H1 (cell line): Measurements from ENCODE around the gene C1GALT1C1L. TPM values are rescaled to one million over a fixed set of nuclear protein-coding genes. Genes with fewer than 3 reads are reported as not detected.

Experiments used
- CTCF ChIA-PET: fragments of 300-600 bp; sonication (Branson Sonifier 250); formaldehyde crosslinking; loops from one replicate; lab custom pipeline; 2021; ENCODE audit not compliant: partially characterized antibody; lab: Charles Lee
- POLR2A ChIA-PET: fragments of 300-600 bp; sonication (Branson Sonifier 250); formaldehyde crosslinking; loops from one replicate; lab custom pipeline; 2021; ENCODE audit warnings: inconsistent platforms; ENCODE audit not compliant: partially characterized antibody; lab: Charles Lee
- DNase-seq, 2 experiments: peaks; one replicate each; pipeline versions ENCODE4 v3.0.0 to v3.0.0-alpha.2; 2010 to 2022; ENCODE audit warnings: low spot score in 2 of 2, low read depth in 1 of 2, mixed read lengths in 1 of 2
- FAIRE-seq: peaks from 2 replicates; lab custom pipeline; 2011; peaks lifted over from hg19 to GRCh38; lab: Jason Lieb, UNC
- H2AFZ ChIP-seq: 2 replicates; pipeline ENCODE4 v1.8.1; 2012; ENCODE audit warnings: low read length, inconsistent platforms
- H2AK5ac ChIP-seq: 2 replicates; pipeline ENCODE4 v1.6.1; 2013; ENCODE audit warnings: low read depth, low read length
- H2BK120ac ChIP-seq: replicated peaks from 2 replicates; pipeline ENCODE3; 2013; ENCODE audit warnings: low read depth, low read length, inconsistent platforms
- H2BK12ac ChIP-seq: 2 replicates; pipeline ENCODE4 v1.6.1; 2013; ENCODE audit warnings: low read depth, low read length
- H2BK15ac ChIP-seq: 2 replicates; pipeline ENCODE4 v1.6.1; 2013; ENCODE audit warnings: low read length
- H2BK20ac ChIP-seq: 2 replicates; pipeline ENCODE4 v1.6.1; 2013; ENCODE audit warnings: low read length
- H2BK5ac ChIP-seq: 2 replicates; pipeline ENCODE4 v1.6.1; 2013; ENCODE audit warnings: low read depth, low read length
- H3K14ac ChIP-seq: 2 replicates; pipeline ENCODE4 v1.6.1; 2013; ENCODE audit warnings: inconsistent platforms; ENCODE audit not compliant: insufficient read length
- H3K18ac ChIP-seq: 2 replicates; pipeline ENCODE4 v1.6.1; 2013; ENCODE audit warnings: low read length; ENCODE audit errors: extremely low read depth
- H3K23ac ChIP-seq: 2 replicates; pipeline ENCODE4 v1.6.1; 2013; ENCODE audit warnings: inconsistent platforms; ENCODE audit not compliant: insufficient read length
- H3K23me2 ChIP-seq: 2 replicates; pipeline ENCODE4 v1.6.1; 2013; ENCODE audit warnings: low read depth, low read length
- H3K27ac ChIP-seq: 2 replicates; pipeline ENCODE4 v1.6.1; 2011; ENCODE audit warnings: low read depth, low read length, inconsistent platforms
- H3K27me3 ChIP-seq, 4 experiments: replicated peaks in 1 of 4; 1 replicate in 1 of 4; 2 replicates in 3 of 4; pipeline versions ENCODE4 v1.6.1 to v1.8.1; 2011 to 2013; ENCODE audit warnings: low read length in 3 of 4, mild to moderate bottlenecking in 3 of 4, inconsistent platforms in 2 of 4, mixed read lengths in 2 of 4, moderate library complexity in 1 of 4; ENCODE audit not compliant: control insufficient read depth in 3 of 4, insufficient read depth in 3 of 4; ENCODE audit errors: extremely low read depth in 1 of 4
- H3K36me3 ChIP-seq, 4 experiments: 2 replicates each; pipeline versions ENCODE4 v1.6.1 to v1.8.1; 2011 to 2013; ENCODE audit warnings: mild to moderate bottlenecking in 4 of 4, low read length in 3 of 4, moderate library complexity in 2 of 4, control low read depth in 1 of 4, inconsistent platforms in 1 of 4; ENCODE audit not compliant: insufficient read depth in 4 of 4, control insufficient read depth in 2 of 4
- H3K4ac ChIP-seq: replicated peaks from 2 replicates; pipeline ENCODE3; 2013; ENCODE audit warnings: low read length, low read depth, mixed read lengths, inconsistent platforms; ENCODE audit not compliant: insufficient read length
- H3K4me1 ChIP-seq, 4 experiments: replicated peaks in 1 of 4; 1 replicate in 1 of 4; 2 replicates in 3 of 4; pipeline versions ENCODE4 v1.6.1 to v1.8.1; 2011 to 2013; ENCODE audit warnings: low read length in 3 of 4, inconsistent platforms in 2 of 4, mixed read lengths in 1 of 4; ENCODE audit not compliant: insufficient read depth in 4 of 4, control insufficient read depth in 3 of 4
- H3K4me2 ChIP-seq, 2 experiments: 2 replicates each; pipeline versions ENCODE4 v1.6.1 to v1.8.1; 2011 to 2013; ENCODE audit warnings: low read depth in 2 of 2, low read length in 2 of 2, control low read depth in 1 of 2, inconsistent platforms in 1 of 2, mild to moderate bottlenecking in 1 of 2; ENCODE audit not compliant: insufficient read depth in 1 of 2
- H3K4me3 ChIP-seq, 4 experiments: fragments of 200-600, 300-600 bp in 1 of 4; sonication (generic), shearing (Covaris generic), sonication (Bioruptor Twin) in 1 of 4; 2 replicates each; pipeline versions ENCODE4 v1.5.1 to v1.8.1; 2011 to 2016; ENCODE audit warnings: low read length in 4 of 4, low read depth in 3 of 4, control low read depth in 2 of 4, inconsistent platforms in 2 of 4, mild to moderate bottlenecking in 2 of 4, mixed read lengths in 1 of 4, moderate library complexity in 1 of 4; ENCODE audit not compliant: insufficient read depth in 2 of 4; ENCODE audit errors: extremely low read depth in 1 of 4
- H3K56ac ChIP-seq: replicated peaks from 2 replicates; pipeline ENCODE3; 2013; ENCODE audit warnings: low read depth, mild to moderate bottlenecking, mixed read lengths, low read length, inconsistent platforms; ENCODE audit not compliant: insufficient read length
- H3K79me1 ChIP-seq: 2 replicates; pipeline ENCODE4 v1.6.1; 2013; ENCODE audit warnings: low read depth, low read length, control low read depth
- H3K79me2 ChIP-seq, 2 experiments: 2 replicates each; pipeline versions ENCODE4 v1.6.1 to v1.8.1; 2012 to 2013; ENCODE audit warnings: low read length in 2 of 2, mild to moderate bottlenecking in 2 of 2, inconsistent platforms in 1 of 2; ENCODE audit not compliant: insufficient read depth in 2 of 2, control insufficient read depth in 1 of 2
- H3K9ac ChIP-seq, 4 experiments: replicated peaks in 1 of 4; 1 replicate in 1 of 4; 2 replicates in 3 of 4; pipeline versions ENCODE4 v1.6.1 to v1.8.1; 2011 to 2013; ENCODE audit warnings: low read depth in 3 of 4, low read length in 3 of 4, control low read depth in 2 of 4, mild to moderate bottlenecking in 2 of 4, moderate library complexity in 2 of 4, inconsistent platforms in 1 of 4; ENCODE audit errors: extremely low read depth in 1 of 4
- H3K9me3 ChIP-seq, 2 experiments: 2 replicates each; pipeline versions ENCODE4 v1.6.1 to v1.8.1; 2012 to 2013; ENCODE audit warnings: mild to moderate bottlenecking in 2 of 2, moderate library complexity in 2 of 2, control low read depth in 1 of 2, inconsistent platforms in 1 of 2, low read depth in 1 of 2, low read length in 1 of 2, mixed read lengths in 1 of 2; ENCODE audit not compliant: insufficient read depth in 2 of 2
- H4K20me1 ChIP-seq, 2 experiments: replicated peaks in 1 of 2; 2 replicates each; pipeline versions ENCODE3 to v1.8.1; 2011 to 2013; ENCODE audit warnings: inconsistent platforms in 2 of 2, low read length in 2 of 2, mild to moderate bottlenecking in 1 of 2; ENCODE audit not compliant: insufficient read depth in 2 of 2, control insufficient read depth in 1 of 2
- H4K5ac ChIP-seq: 2 replicates; pipeline ENCODE4 v1.6.1; 2013; ENCODE audit warnings: low read length, low read depth, mixed read lengths, inconsistent platforms; ENCODE audit not compliant: insufficient read length
- H4K8ac ChIP-seq: 2 replicates; pipeline ENCODE4 v1.8.0; 2013; ENCODE audit warnings: mild to moderate bottlenecking, moderate library complexity, low read length, inconsistent platforms; ENCODE audit not compliant: insufficient read depth; ENCODE audit errors: extremely low read depth
- H4K91ac ChIP-seq: replicated peaks from 2 replicates; pipeline ENCODE3; 2013; ENCODE audit warnings: low read length, mixed read lengths, inconsistent platforms; ENCODE audit not compliant: insufficient read length
- BCL11A ChIP-seq, 2 experiments: IDR thresholded peaks; one replicate each; pipeline ENCODE4 v1.6.1; 2011; ENCODE audit warnings: low read depth in 2 of 2, low read length in 2 of 2, mild to moderate bottlenecking in 2 of 2
- EGR1 ChIP-seq: IDR thresholded peaks from 2 replicates; pipeline ENCODE4 v1.6.1; 2011; ENCODE audit warnings: low read depth, low read length, borderline replicate concordance
- FOSL1 ChIP-seq: IDR thresholded peaks from 2 replicates; pipeline ENCODE4 v1.6.1; 2011; ENCODE audit warnings: mild to moderate bottlenecking, low read depth, low read length, moderate library complexity; ENCODE audit not compliant: insufficient read depth
- NRF1 ChIP-seq: IDR thresholded peaks from 2 replicates; pipeline ENCODE4 v1.6.1; 2011; ENCODE audit warnings: mild to moderate bottlenecking, low read depth, low read length, improper control_type of control experiment
- POU5F1 ChIP-seq: IDR thresholded peaks from 2 replicates; pipeline ENCODE4 v1.6.1; 2011; ENCODE audit warnings: low read depth, mild to moderate bottlenecking, low read length, moderate library complexity
- SIX5 ChIP-seq: IDR thresholded peaks from 2 replicates; pipeline ENCODE4 v1.6.1; 2011; ENCODE audit warnings: mild to moderate bottlenecking, low read depth, low read length
- ZNF274 ChIP-seq: IDR thresholded peaks from 2 replicates; pipeline ENCODE4 v1.7.0; 2012; ENCODE audit warnings: low read length, borderline replicate concordance; ENCODE audit errors: extremely low read depth
- WGBS, 2 experiments: shearing (Covaris generic) in 1 of 2; methylation state at CpG; one replicate each; pipeline versions ENCODE4 v1.1.6 to v1.1.7; 2013 to 2015; ENCODE audit warnings: low lambda C conversion rate in 2 of 2, mixed read lengths in 2 of 2, inconsistent platforms in 1 of 2, low coverage in 1 of 2, missing lambda C conversion rate in 1 of 2; ENCODE audit not compliant: insufficient replicate concordance in 2 of 2, insufficient coverage in 1 of 2, insufficient read length in 1 of 2; ENCODE audit errors: extremely low coverage in 1 of 2, missing lambda C conversion rate in 1 of 2; 5-methylcytosine and 5-hydroxymethylcytosine counted together
- polyA plus RNA-seq, 7 experiments: library from polyadenylated mRNA; depleted of rRNA in 3 of 7; stranded (reverse) in 5 of 7; unstranded in 2 of 7; fragments of >200 nt in 5 of 7; fragments of 200-250 nt in 2 of 7; gene quantifications; 1 replicate in 5 of 7; 2 replicates in 1 of 7; 4 replicates in 1 of 7; pipeline versions ENCODE4 v1.2.1 to v1.2.3, GENCODE V29; 2011 to 2013; ENCODE audit warnings: missing spikeins in 2 of 7, mixed read lengths in 2 of 7
- total RNA-seq: library from RNA; stranded (reverse); fragmentation: NEBNext Ultra II Directional; extraction: Animal tissue kit (Norgen Biotek cat#: 25700); gene quantifications from 2 replicates; pipeline ENCODE4 v1.2.1, GENCODE V29; 2021

The C1GALT1C1L gene
- total and polyA plus RNA-seq, 2 of the 8 experiments (the other 6 are each of a cell fraction or from before 2014, with no cell fraction given): 0.12 TPM; not detected in 1

DNA sequence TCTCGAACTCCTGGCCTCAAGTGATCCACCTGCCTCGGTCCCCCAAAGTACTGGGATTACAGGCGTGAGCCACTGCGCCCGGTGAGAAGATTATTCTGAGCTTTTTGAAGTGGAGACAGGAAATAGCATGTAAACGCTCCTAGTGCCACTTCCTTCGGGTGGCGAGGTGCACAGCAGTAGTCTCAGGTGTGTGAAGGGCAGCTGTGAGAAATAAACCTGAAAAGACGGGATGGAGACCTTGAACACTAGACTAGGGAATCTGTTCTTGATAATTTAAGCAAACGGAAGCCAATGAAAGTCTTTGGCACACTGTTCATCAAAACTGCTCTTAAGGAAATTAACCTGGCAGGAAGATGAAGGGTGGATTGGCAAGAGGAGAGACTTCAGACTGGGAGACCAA lies 39.6 kb downstream of the C1GALT1C1L start:
- POLR2A ChIA-PET: no interaction called here
- Histone ChIP-seq H4K5ac (no peak overlapping the region), H3K23me2 (peaks cover 12% of the 10 kb centered on the region), H2BK20ac (no peak overlapping the region), H2BK120ac (no peak overlapping the region), H2BK12ac (no peak overlapping the region), H3K9ac (no peak overlapping the region), H4K91ac (peak overlapping the region; percentile 85), H3K4ac (no peak overlapping the region), H3K56ac (no peak overlapping the region), H3K4me3 (peak overlapping the region; percentile 65 to 88 (median 76)), H3K36me3 (no peaks in the 10 kb centered on the region), H4K20me1 (no peaks in the 10 kb centered on the region), H3K27me3 (peaks cover 0 to 9% (median 6%) of the 10 kb centered on the region in 4 experiments; a peak in 5 of 7 replicates), H2AK5ac (no peak overlapping the region), H2AFZ (peak overlapping the region; percentile 100), H2BK5ac (peak overlapping the region; percentile 12; the same call in 1 of the 2 replicates), H3K9me3 (0 out of 4 replicates have a peak, but pooled peaks cover 0 to 2% of the 10 kb centered on the region in 2 experiments), H3K18ac (peak overlapping the region; percentile 85; the same call in 1 of the 2 replicates), H3K23ac (no peak overlapping the region), H3K79me1 (no peaks in the 10 kb centered on the region), H3K79me2 (no peaks in the 10 kb centered on the region), H3K14ac (no peak overlapping the region), H2BK15ac (no peak overlapping the region), H3K4me2 (peak overlapping the region; percentile 81 to 99), H3K4me1 (peaks cover 0 to 13% (median under 1%) of the 10 kb centered on the region in 4 experiments; a peak in 4 of 7 replicates), H3K27ac (no peak overlapping the region), H4K8ac (no peak overlapping the region; the same call in 1 of the 2 replicates)
- DNase-seq: no peak
- CTCF ChIA-PET: interaction anchor here (0.6 to 3.0 kb wide), 4 partner anchors 10 to 998 kb away, joined by 3 to 11 read pairs (median 4); no protein-coding TSS in a partner anchor
- FAIRE-seq: no peak
- 62% methylated on average over 10 of the region's 10 CpGs; no CpG with 5 or more reads in 1 of the 2 experiments for WGBS, 2 experiments
- TF ChIP-seq ZNF274: no peak
- no peak for TF ChIP-seq SIX5
- no peak for TF ChIP-seq EGR1
- no peak for TF ChIP-seq POU5F1
- TF ChIP-seq NRF1: no peak
- TF ChIP-seq FOSL1: no peak
- no peak for TF ChIP-seq BCL11A (IDR thresholded peaks at IDR 0.05; ENCODE audit: low read depth in 2 of 2, low read length in 2 of 2)
